ENCODE results near the gene COL15A1.

DNA sequence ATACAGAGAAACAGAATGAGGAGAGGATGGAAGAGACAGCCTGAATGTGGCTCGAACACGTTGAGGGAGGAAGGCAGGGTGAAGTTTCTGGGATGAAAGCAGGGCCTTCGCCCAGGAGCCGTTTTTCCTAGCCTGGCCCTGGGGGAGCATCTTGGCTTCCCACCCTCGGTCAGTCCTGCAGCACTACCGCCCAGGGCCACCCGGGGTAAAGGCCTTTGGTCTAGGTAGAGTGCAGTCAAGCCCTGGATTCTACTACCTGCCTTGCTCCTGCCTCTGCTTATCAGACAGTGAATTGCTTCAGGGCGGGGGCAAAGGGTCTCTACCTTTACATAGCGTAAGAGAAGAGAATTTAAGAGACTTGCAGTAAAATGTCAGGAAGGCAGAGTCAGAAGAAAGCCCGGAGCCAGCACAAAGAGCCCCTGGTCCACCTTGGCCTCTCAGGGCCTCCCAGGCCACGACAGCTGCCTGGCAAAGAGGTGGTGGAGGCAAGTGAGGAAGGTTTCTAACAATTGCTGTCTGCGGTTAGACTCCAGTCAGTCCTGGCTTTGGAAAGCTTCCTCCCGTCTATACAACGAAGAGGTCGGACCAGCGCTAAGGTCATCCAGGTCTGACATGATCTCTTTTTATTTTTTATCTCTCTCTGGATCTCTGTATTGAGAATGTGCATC lies 17.9 kb downstream of the COL15A1 start:
- no peak for TF ChIP-seq YY1 (IDR thresholded peaks at IDR 0.05; ENCODE audit: insufficient read depth, insufficient read length)
- no peak for TF ChIP-seq ZNF274 (IDR thresholded peaks at IDR 0.05; ENCODE audit: low read depth, low read length)
